LNCaP clone FGC (cell line): ENCODE results near the gene NAA15.
"Not testable (repeated sequence)": the region's sequence is repeated elsewhere in the genome, so short reads cannot be mapped to it uniquely, and the experiment has no call there.

Experiments
- DNase-seq: peaks from one replicate; pipeline ENCODE4 v3.0.0-alpha.2; 2011; ENCODE audit warnings: low read depth
- H3K4me3 ChIP-seq: 2 replicates; pipeline ENCODE4 v1.5.1; 2011; ENCODE audit warnings: mild to moderate bottlenecking, low read depth, low read length, control low read depth
- CTCF ChIP-seq: IDR thresholded peaks from 2 replicates; pipeline ENCODE4 v1.5.1; 2012; ENCODE audit warnings: mild to moderate bottlenecking; ENCODE audit not compliant: control insufficient read depth, insufficient read depth; ENCODE audit errors: extremely low read depth

Gene NAA15

GRCh38 chr4:139457318-139457717 lies 156.0 kb downstream of the NAA15 start:
- no peak for TF ChIP-seq CTCF
- no peak for DNase-seq
- H3K4me3 ChIP-seq = no peak overlapping the region

- H3K4me3 ChIP-seq = no peak overlapping the region
- no peak for TF ChIP-seq CTCF
- DNase-seq = no peak
These were observed 157.2 kb downstream of the NAA15 start for GRCh38 chr4:139458543-139458942.

- H3K4me3 ChIP-seq = no peak overlapping the region
- no peak for TF ChIP-seq CTCF
- DNase-seq = no peak
These were observed 157.7 kb downstream of the NAA15 start for GRCh38 chr4:139458999-139459398.

- TF ChIP-seq CTCF = no peak
- DNase-seq = no peak
- H3K4me3 ChIP-seq = no peak overlapping the region
These were observed 159.3 kb downstream of the NAA15 start for GRCh38 chr4:139460565-139460964.

GRCh38 chr4:139461022-139461628 lies 159.8 kb downstream of the NAA15 start:
- H3K4me3 ChIP-seq = no peak overlapping the region
- DNase-seq = no peak
- TF ChIP-seq CTCF = no peak

GRCh38 chr4:139464512-139464911 lies 163.2 kb downstream of the NAA15 start:
- not testable (repeated sequence) for DNase-seq, H3K4me3 ChIP-seq

- TF ChIP-seq CTCF = no peak
- H3K4me3 ChIP-seq = no peak overlapping the region
- DNase-seq = no peak
These were observed 164.6 kb downstream of the NAA15 start for GRCh38 chr4:139465922-139466321.

GRCh38 chr4:139468756-139469155 lies 167.5 kb downstream of the NAA15 start:
- not testable (repeated sequence) for DNase-seq, H3K4me3 ChIP-seq
